ENCODE measurements around the gene TNS3.

Gene TNS3

DNA sequence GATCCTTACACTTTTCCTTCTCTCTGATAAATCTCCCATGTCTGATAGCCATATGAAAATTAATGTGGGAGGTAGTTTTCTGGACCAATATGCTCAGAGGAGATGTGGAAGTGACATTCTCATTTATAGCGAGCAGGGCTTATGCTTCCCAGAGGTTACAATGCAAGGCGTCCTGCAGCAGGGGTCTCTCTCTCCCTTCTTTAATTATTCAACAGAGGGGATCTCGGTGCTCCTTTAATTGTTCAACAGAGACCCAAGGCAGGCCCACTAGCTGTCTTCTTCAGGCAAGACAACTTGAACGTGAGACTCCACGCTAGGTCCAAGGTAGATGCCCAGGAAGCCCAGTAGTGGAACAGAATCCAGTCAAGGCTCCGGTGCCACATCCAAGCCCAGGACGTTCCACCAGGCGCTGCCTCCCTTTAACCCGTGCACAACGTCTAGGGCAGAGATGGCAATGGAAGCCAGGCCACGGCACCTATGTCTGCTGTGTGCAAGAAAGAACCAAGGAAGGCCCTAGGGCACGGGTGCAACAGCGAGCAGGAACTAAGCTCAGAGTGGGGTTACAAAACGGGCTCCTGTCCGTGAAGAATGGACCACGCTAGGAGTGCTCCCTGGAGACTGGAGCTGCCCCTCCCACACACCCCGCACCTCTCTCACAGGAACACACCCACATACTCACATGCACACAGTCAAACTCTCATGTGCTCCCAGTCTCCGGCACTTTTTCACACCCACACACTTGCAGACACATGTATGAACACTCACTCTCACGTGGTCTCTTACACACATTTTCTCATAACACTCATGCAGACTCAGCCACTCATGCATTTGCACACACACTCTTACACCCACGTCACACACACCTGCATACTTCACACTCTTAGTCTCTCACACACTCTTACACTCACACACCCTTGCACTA lies 230.4 kb downstream of the TNS3 start:
- Mint-ChIP-seq H3K27me3 (no peaks in the 10 kb centered on the region), H3K36me3 (ENCODE audit: insufficient read depth) (peaks cover 2% of the 10 kb centered on the region), H3K4me3 (no peak overlapping the region), H3K4me1 (no peaks in the 10 kb centered on the region), H3K27ac (ENCODE audit: low read depth) (no peak overlapping the region), H3K9me3 (no peaks in the 10 kb centered on the region)
- DNase-seq (ENCODE audit: low spot score in 2 of 2) (no peak), ATAC-seq (replicated peaks; ENCODE audit: extremely low read depth, poor library complexity, severe bottlenecking) (no peak)

- Mint-ChIP-seq H3K4me3 (no peak overlapping the region), H3K36me3 (ENCODE audit: insufficient read depth) (peaks cover 2% of the 10 kb centered on the region), H3K9me3 (no peaks in the 10 kb centered on the region), H3K27me3 (no peaks in the 10 kb centered on the region), H3K4me1 (no peaks in the 10 kb centered on the region), H3K27ac (ENCODE audit: low read depth) (no peak overlapping the region)
- DNase-seq (ENCODE audit: low spot score in 2 of 2), result no peak
- ATAC-seq (replicated peaks; ENCODE audit: extremely low read depth, poor library complexity, severe bottlenecking), result no peak
Observed at GRCh38 chr7:47350425-47350824, 231.5 kb downstream of the TNS3 start.

GRCh38 chr7:47349401-47349800 lies 232.5 kb downstream of the TNS3 start:
- H3K4me3 Mint-ChIP-seq, result no peak overlapping the region
- peaks cover 2% of the 10 kb centered on the region for H3K36me3 Mint-ChIP-seq (ENCODE audit: insufficient read depth)
- no peaks in the 10 kb centered on the region for H3K27me3 Mint-ChIP-seq
- no peaks in the 10 kb centered on the region for H3K9me3 Mint-ChIP-seq
- ATAC-seq (replicated peaks; ENCODE audit: extremely low read depth, poor library complexity, severe bottlenecking) (no peak), DNase-seq (ENCODE audit: low spot score in 2 of 2) (no peak)
- H3K27ac Mint-ChIP-seq (ENCODE audit: low read depth), result no peak overlapping the region
- H3K4me1 Mint-ChIP-seq, result no peaks in the 10 kb centered on the region

- ATAC-seq (replicated peaks; ENCODE audit: extremely low read depth, poor library complexity, severe bottlenecking), result no peak
- Mint-ChIP-seq H3K4me3 (no peak overlapping the region), H3K27me3 (no peaks in the 10 kb centered on the region), H3K4me1 (no peaks in the 10 kb centered on the region), H3K27ac (ENCODE audit: low read depth) (no peak overlapping the region), H3K9me3 (no peaks in the 10 kb centered on the region), H3K36me3 (ENCODE audit: insufficient read depth) (peaks cover 2% of the 10 kb centered on the region)
- DNase-seq (ENCODE audit: low spot score in 2 of 2), result no peak
Observed at GRCh38 chr7:47347816-47348385, 234.0 kb downstream of the TNS3 start.

DNA sequence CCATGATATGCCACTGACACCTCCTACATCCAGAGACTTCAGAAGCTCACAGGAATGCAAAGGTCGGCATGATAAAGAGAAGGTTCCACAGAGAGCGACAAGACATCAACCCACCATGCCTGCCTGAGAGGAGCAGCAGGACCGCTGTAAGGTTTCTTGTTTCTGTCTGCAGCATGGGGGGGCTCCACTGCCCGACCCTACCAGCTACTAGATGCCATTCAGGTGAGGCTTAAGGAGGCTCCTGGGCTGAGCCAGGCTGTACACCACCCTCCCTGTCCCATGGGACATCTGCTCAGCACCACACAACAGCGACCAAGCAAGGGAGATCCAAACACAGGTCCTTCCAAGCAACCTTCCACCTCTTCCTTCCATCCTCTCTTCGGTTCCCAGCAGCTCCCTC lies 234.6 kb downstream of the TNS3 start:
- ATAC-seq (replicated peaks; ENCODE audit: extremely low read depth, poor library complexity, severe bottlenecking) (no peak), DNase-seq (ENCODE audit: low spot score in 2 of 2) (no peak)
- Mint-ChIP-seq H3K27me3 (no peaks in the 10 kb centered on the region), H3K4me1 (no peaks in the 10 kb centered on the region), H3K4me3 (no peak overlapping the region), H3K27ac (ENCODE audit: low read depth) (no peak overlapping the region), H3K9me3 (no peaks in the 10 kb centered on the region), H3K36me3 (ENCODE audit: insufficient read depth) (peaks cover 2% of the 10 kb centered on the region)

GRCh38 chr7:47346377-47346914 lies 235.5 kb downstream of the TNS3 start:
- Mint-ChIP-seq H3K4me3 (no peak overlapping the region), H3K27ac (ENCODE audit: low read depth) (no peak overlapping the region), H3K4me1 (no peaks in the 10 kb centered on the region), H3K9me3 (no peaks in the 10 kb centered on the region), H3K27me3 (no peaks in the 10 kb centered on the region), H3K36me3 (ENCODE audit: insufficient read depth) (peaks cover 2% of the 10 kb centered on the region)
- ATAC-seq (replicated peaks; ENCODE audit: extremely low read depth, poor library complexity, severe bottlenecking) (no peak), DNase-seq (ENCODE audit: low spot score in 2 of 2) (no peak)

GRCh38 chr7:47345857-47346298 lies 236.0 kb downstream of the TNS3 start:
- ATAC-seq (replicated peaks; ENCODE audit: extremely low read depth, poor library complexity, severe bottlenecking) (no peak), DNase-seq (ENCODE audit: low spot score in 2 of 2) (no peak)
- Mint-ChIP-seq H3K4me1 (no peaks in the 10 kb centered on the region), H3K27me3 (no peaks in the 10 kb centered on the region), H3K4me3 (no peak overlapping the region), H3K27ac (ENCODE audit: low read depth) (no peak overlapping the region), H3K9me3 (no peaks in the 10 kb centered on the region), H3K36me3 (ENCODE audit: insufficient read depth) (peaks cover 2% of the 10 kb centered on the region)

DNA sequence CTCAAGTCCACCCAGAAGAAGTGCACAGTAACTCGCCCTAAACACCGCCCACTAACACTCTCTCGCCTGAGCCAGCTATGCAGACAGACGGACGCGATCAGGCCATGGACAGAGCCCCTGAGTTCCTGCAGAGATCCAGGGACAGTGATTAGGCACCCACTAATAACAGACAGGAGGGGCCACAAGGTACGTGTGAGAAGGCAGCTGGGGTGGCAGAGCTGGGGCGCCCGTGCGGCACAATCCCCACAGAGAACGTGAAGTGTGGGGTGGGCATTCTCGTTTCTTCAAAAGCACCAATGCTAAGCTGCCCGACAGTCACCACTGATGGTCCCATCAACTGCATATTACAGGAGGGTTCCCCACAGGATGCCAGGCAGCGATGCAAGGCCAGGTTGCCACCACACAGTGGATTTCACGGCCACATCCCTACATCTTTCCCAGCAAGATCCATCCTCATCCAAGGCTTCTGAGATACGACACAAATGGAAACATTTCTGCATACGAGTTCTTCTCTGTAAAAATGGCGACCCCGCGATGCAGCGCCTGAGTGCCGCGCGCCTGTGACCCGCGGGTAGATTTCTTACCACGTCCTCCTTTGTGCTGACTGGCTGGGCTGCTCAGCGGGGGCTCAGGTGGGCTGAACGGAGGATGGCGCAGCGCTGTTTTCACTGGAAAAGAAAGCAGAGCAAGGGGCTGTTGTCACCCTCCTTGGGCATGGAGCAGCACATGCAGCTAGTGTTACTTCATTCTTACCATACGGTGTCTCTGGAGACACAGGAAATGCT lies 237.5 kb downstream of the TNS3 start:
- DNase-seq (ENCODE audit: low spot score in 2 of 2) (no peak), ATAC-seq (replicated peaks; ENCODE audit: extremely low read depth, poor library complexity, severe bottlenecking) (no peak)
- H3K9me3 Mint-ChIP-seq, result no peaks in the 10 kb centered on the region
- no peak overlapping the region for H3K4me3 Mint-ChIP-seq
- H3K4me1 Mint-ChIP-seq, result no peaks in the 10 kb centered on the region
- H3K36me3 Mint-ChIP-seq (ENCODE audit: insufficient read depth), result peaks cover 2% of the 10 kb centered on the region
- H3K27ac Mint-ChIP-seq (ENCODE audit: low read depth), result no peak overlapping the region
- H3K27me3 Mint-ChIP-seq, result no peaks in the 10 kb centered on the region

GRCh38 chr7:47343061-47343455 lies 238.9 kb downstream of the TNS3 start:
- no peak for DNase-seq (ENCODE audit: low spot score in 2 of 2)
- Mint-ChIP-seq H3K27me3 (no peaks in the 10 kb centered on the region), H3K4me3 (no peak overlapping the region), H3K9me3 (no peaks in the 10 kb centered on the region), H3K27ac (ENCODE audit: low read depth) (no peak overlapping the region), H3K4me1 (no peaks in the 10 kb centered on the region), H3K36me3 (ENCODE audit: insufficient read depth) (peaks cover 2% of the 10 kb centered on the region)
- no peak for ATAC-seq (replicated peaks; ENCODE audit: extremely low read depth, poor library complexity, severe bottlenecking)

DNA sequence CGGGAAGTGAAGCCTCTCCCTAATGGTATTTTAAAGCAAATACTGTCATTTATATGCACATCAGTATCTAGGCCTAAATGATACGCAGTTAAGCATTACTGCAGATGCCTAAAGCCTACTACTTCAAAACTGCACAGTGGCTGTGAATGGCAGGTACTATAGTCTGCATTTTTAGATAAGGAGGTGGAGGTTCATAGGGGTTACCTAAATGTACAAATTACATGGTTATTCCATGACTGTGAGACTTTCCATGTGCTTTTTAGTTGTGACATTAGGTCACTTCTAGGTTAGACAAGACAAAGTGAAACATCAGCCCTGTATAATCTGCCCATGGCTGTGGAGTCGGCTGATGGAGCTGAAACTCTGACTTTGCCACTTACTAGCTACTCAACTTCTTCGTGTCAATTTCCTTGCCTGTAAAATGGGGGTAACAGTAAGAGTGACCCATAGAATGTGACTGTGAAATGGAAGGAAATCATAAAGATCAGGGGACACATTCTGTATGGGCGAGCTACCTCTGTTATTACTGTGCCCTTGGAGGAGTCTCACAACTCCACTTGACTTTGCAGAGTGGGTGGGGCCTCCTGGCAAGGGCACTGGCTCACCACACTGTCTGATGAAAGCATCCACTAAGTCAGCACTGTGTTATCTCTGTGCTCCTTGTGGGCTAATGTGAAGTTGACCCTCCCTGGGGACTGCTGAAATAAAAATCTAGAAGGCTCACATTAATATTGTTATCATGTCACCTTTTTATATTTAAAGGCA lies 239.4 kb downstream of the TNS3 start:
- ATAC-seq (replicated peaks; ENCODE audit: extremely low read depth, poor library complexity, severe bottlenecking), result no peak
- no peaks in the 10 kb centered on the region for H3K36me3 Mint-ChIP-seq (ENCODE audit: insufficient read depth)
- H3K27ac Mint-ChIP-seq (ENCODE audit: low read depth), result no peak overlapping the region
- peaks cover 5% of the 10 kb centered on the region for H3K9me3 Mint-ChIP-seq
- no peaks in the 10 kb centered on the region for H3K4me1 Mint-ChIP-seq
- no peaks in the 10 kb centered on the region for H3K27me3 Mint-ChIP-seq
- H3K4me3 Mint-ChIP-seq, result no peak overlapping the region
- no peak for DNase-seq (ENCODE audit: low spot score in 2 of 2)

GRCh38 chr7:47340517-47340916 lies 241.4 kb downstream of the TNS3 start:
- no peaks in the 10 kb centered on the region for H3K4me1 Mint-ChIP-seq

DNA sequence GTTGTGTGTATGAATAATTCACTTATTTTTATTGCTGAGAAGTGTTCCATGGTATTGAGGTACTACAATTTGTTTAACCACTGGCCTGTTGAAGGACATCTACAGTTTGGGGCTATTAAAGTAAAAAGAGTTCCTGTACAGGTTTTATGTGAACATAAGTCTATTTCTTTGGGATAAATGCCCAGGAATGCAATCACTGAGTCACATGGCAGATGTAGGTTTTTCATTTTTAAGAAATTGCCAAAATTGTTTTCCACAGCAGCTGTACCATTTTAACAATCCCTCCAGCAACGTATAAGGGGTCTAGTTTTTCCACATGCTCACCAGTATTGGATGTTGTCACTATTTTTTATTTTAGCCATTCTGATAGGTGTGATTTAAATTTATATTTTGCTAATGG lies 243.9 kb downstream of the TNS3 start:
- Mint-ChIP-seq H3K27ac (ENCODE audit: low read depth) (no peak overlapping the region), H3K36me3 (ENCODE audit: insufficient read depth) (no peaks in the 10 kb centered on the region), H3K9me3 (peaks cover 5% of the 10 kb centered on the region), H3K27me3 (no peaks in the 10 kb centered on the region), H3K4me3 (no peak overlapping the region), H3K4me1 (no peaks in the 10 kb centered on the region)
- ATAC-seq (replicated peaks; ENCODE audit: extremely low read depth, poor library complexity, severe bottlenecking) (no peak), DNase-seq (ENCODE audit: low spot score in 2 of 2) (no peak)

More at GRCh38 chr7:47340517-47340916, 241.4 kb downstream of the TNS3 start:
- H3K36me3 Mint-ChIP-seq (ENCODE audit: insufficient read depth), result no peaks in the 10 kb centered on the region
- no peaks in the 10 kb centered on the region for H3K27me3 Mint-ChIP-seq
- no peak for DNase-seq (ENCODE audit: low spot score in 2 of 2)
- no peak for ATAC-seq (replicated peaks; ENCODE audit: extremely low read depth, poor library complexity, severe bottlenecking)
- peaks cover 5% of the 10 kb centered on the region for H3K9me3 Mint-ChIP-seq
- H3K27ac Mint-ChIP-seq (ENCODE audit: low read depth), result no peak overlapping the region
- H3K4me3 Mint-ChIP-seq, result no peak overlapping the region

All from central memory CD8-positive, alpha-beta T cell (primary cell).